Lower lobe of right lung (tissue), 2 donors: Measurements from ENCODE around the gene DDTL. TPM values are rescaled to one million over a fixed set of nuclear protein-coding genes. Genes with fewer than 3 reads are reported as not detected.
"Not testable (repeated sequence)": the region's sequence is repeated elsewhere in the genome, so short reads cannot be mapped to it uniquely, and the experiment has no call there.

Source experiments
- ATAC-seq, 2 donors: fragments of 200-7000 bp; cut with Tn5 transposase; one replicate each; pipeline ENCODE4 v1.9.1; 2020 to 2022; ENCODE audit warnings: mild to moderate bottlenecking in 2 of 2, moderate library complexity in 2 of 2
- DNase-seq: peaks from one replicate; pipeline ENCODE4 v3.0.0-alpha.2; 2020
- H3K27ac ChIP-seq: fragments of 200-600 bp; one replicate; pipeline ENCODE4 v1.8.0; 2022
- H3K27me3 ChIP-seq: fragments of 200-600 bp; one replicate; pipeline ENCODE4 v1.8.0; 2022; ENCODE audit warnings: low read depth
- H3K36me3 ChIP-seq: fragments of 200-600 bp; one replicate; pipeline ENCODE4 v1.8.0; 2022; ENCODE audit warnings: mild to moderate bottlenecking
- H3K4me1 ChIP-seq: fragments of 200-600 bp; one replicate; pipeline ENCODE4 v1.8.0; 2022
- H3K4me3 ChIP-seq: fragments of 200-600 bp; one replicate; pipeline ENCODE4 v1.8.0; 2022; ENCODE audit warnings: mild to moderate bottlenecking
- H3K9me3 ChIP-seq: fragments of 200-600 bp; one replicate; pipeline ENCODE4 v1.8.0; 2022
- CTCF ChIP-seq: fragments of 200-600 bp; IDR thresholded peaks from one replicate; pipeline ENCODE4 v1.8.0; 2022; ENCODE audit warnings: antibody characterized with exemption, mild to moderate bottlenecking
- intact Hi-C: fragments of 100-400 bp; cut with DNase I; formaldehyde crosslinking; loops from one replicate; pipeline ENCODE4 v1.11.0; 2022
- total RNA-seq: library from RNA; stranded (reverse); fragmentation: NEBNext Ultra II Directional; extraction: Animal tissue kit (Norgen Biotek cat#: 25700); gene quantifications from one replicate; pipeline ENCODE4 v1.2.1, GENCODE V29; 2021
- donor health status: DM: no; HTN: yes; CAD: no; lungs with severe emphysema.

The DDTL gene
- total RNA-seq, 1 donor from 2014 or later: 2.9 TPM

GRCh38 chr22:23956301-23956900, 10.3 kb upstream of the DDTL start:
- peak; percentile 70 to 83 for ATAC-seq
- peak; percentile 56 for DNase-seq
- H3K4me3 ChIP-seq, H3K27me3 ChIP-seq, H3K9me3 ChIP-seq, H3K36me3 ChIP-seq, H3K27ac ChIP-seq, intact Hi-C loops, H3K4me1 ChIP-seq: not testable (repeated sequence)
- peak; percentile 83 for TF ChIP-seq CTCF

- H3K36me3 ChIP-seq, H3K4me1 ChIP-seq, intact Hi-C loops, H3K9me3 ChIP-seq, DNase-seq, H3K27ac ChIP-seq, H3K4me3 ChIP-seq, H3K27me3 ChIP-seq: not testable (repeated sequence)
- peak; percentile 94 to 95 for ATAC-seq
These were observed 5.5 kb upstream of the DDTL start, which contains the start of gene GSTT2B for GRCh38 chr22:23961084-23961771. GSTT2B (minus strand) TSS chr22:23961195; CDS start chr22:23961131, 64 bp downstream.

- peak; percentile 59 to 61 for ATAC-seq
- not testable (repeated sequence) for H3K27me3 ChIP-seq
These were observed 594 bp upstream of the DDTL start for GRCh38 chr22:23966094-23966493.

GRCh38 chr22:23969071-23969470, 2.4 kb downstream of the DDTL start:
- Histone ChIP-seq H3K4me1 (no peaks in the 10 kb centered on the region), H3K4me3 (no peak overlapping the region), H3K27ac (no peak overlapping the region), H3K27me3 (no peaks in the 10 kb centered on the region), H3K9me3 (no peaks in the 10 kb centered on the region), H3K36me3 (peaks cover 29% of the 10 kb centered on the region)
- no peak for TF ChIP-seq CTCF
- no peak for DNase-seq
- no peak for ATAC-seq
- intact Hi-C loops: no loop called here

More at GRCh38 chr22:23966094-23966493, 594 bp upstream of the DDTL start:
- H3K4me1 ChIP-seq, H3K27ac ChIP-seq, H3K4me3 ChIP-seq, intact Hi-C loops, H3K9me3 ChIP-seq, DNase-seq: not testable (repeated sequence)
- H3K36me3 ChIP-seq: peaks cover 20% of the 10 kb centered on the region

GRCh38 chr22:23970201-23970641, 3.5 kb downstream of the DDTL start:
- H3K27me3 ChIP-seq: no peaks in the 10 kb centered on the region
- ATAC-seq: no peak
- H3K36me3 ChIP-seq: peaks cover 29% of the 10 kb centered on the region
- no peaks in the 10 kb centered on the region for H3K4me1 ChIP-seq
- H3K27ac ChIP-seq: no peak overlapping the region
- TF ChIP-seq CTCF: no peak
- no peak overlapping the region for H3K4me3 ChIP-seq
- no peak for DNase-seq
- intact Hi-C loops: loop anchor here (10.0 kb wide), 1 partner anchor 45 kb away; no protein-coding TSS in a partner anchor
- no peaks in the 10 kb centered on the region for H3K9me3 ChIP-seq

GRCh38 chr22:23970816-23971486, 4.3 kb downstream of the DDTL start:
- H3K4me3 ChIP-seq: no peak overlapping the region

GRCh38 chr22:23971927-23972326, 5.2 kb downstream of the DDTL start:
- not testable (repeated sequence) for H3K27me3 ChIP-seq, H3K9me3 ChIP-seq, ATAC-seq, H3K4me3 ChIP-seq, DNase-seq, H3K27ac ChIP-seq, H3K4me1 ChIP-seq
- intact Hi-C loops: loop anchor here (10.0 kb wide), 1 partner anchor 47 kb away; no protein-coding TSS in a partner anchor
- peaks cover 29% of the 10 kb centered on the region for H3K36me3 ChIP-seq

More at GRCh38 chr22:23970816-23971486, 4.3 kb downstream of the DDTL start:
- DNase-seq: no peak
- Histone ChIP-seq H3K36me3 (peaks cover 29% of the 10 kb centered on the region), H3K27me3 (no peaks in the 10 kb centered on the region), H3K4me1 (no peaks in the 10 kb centered on the region), H3K27ac (no peak overlapping the region), H3K9me3 (no peaks in the 10 kb centered on the region)
- ATAC-seq: no peak
- intact Hi-C loops: loop anchor here (10.0 kb wide), 1 partner anchor 46 kb away; no protein-coding TSS in a partner anchor
- no peak for TF ChIP-seq CTCF

- intact Hi-C loops: loop anchor here (10.0 kb wide), 1 partner anchor 50 kb away; no protein-coding TSS in a partner anchor
- H3K27ac ChIP-seq, H3K9me3 ChIP-seq, H3K4me3 ChIP-seq, H3K27me3 ChIP-seq, H3K4me1 ChIP-seq, DNase-seq: not testable (repeated sequence)
- ATAC-seq: peak; percentile 97 to 99
- H3K36me3 ChIP-seq: peaks cover 26% of the 10 kb centered on the region
These were observed 7.7 kb downstream of the DDTL start, which contains the start of gene DDT for GRCh38 chr22:23974345-23974744. DDT (minus strand) TSS chr22:23974441; CDS start chr22:23974414, 27 bp downstream.

GRCh38 chr22:23974836-23975352, 8.2 kb downstream of the DDTL start:
- not testable (repeated sequence) for H3K27ac ChIP-seq, H3K27me3 ChIP-seq, H3K4me1 ChIP-seq, H3K9me3 ChIP-seq, H3K4me3 ChIP-seq
- DNase-seq: peak; percentile 51
- peak; percentile 62 to 63 for ATAC-seq
- intact Hi-C loops: loop anchor here (10.0 kb wide), 1 partner anchor 50 kb away; no protein-coding TSS in a partner anchor
- H3K36me3 ChIP-seq: peaks cover 21% of the 10 kb centered on the region
